HEK293 (cell line): ENCODE data around the gene PLA2G2E.

Source experiments
- CTCF ChIA-PET: fragments of 350-600 bp; formaldehyde crosslinking; extraction: SDS; loops from one replicate; lab custom pipeline; 2021; ENCODE audit warnings: antibody characterized with exemption; lab: Yijun Ruan, JAX
- POLR2A ChIA-PET: fragments of 300-600 bp; formaldehyde crosslinking; extraction: SDS; loops from one replicate; lab custom pipeline; 2020; ENCODE audit warnings: antibody characterized with exemption, inconsistent platforms; lab: Yijun Ruan, JAX
- H3K27ac ChIP-seq: fragments of 200-500 bp; sonication (Bioruptor generic); 2 replicates; pipeline ENCODE4 v1.5.1; 2014; ENCODE audit warnings: low read depth, low read length, control low read depth, inconsistent platforms; ENCODE audit errors: extremely low read depth
- H3K36me3 ChIP-seq, 2 experiments: fragments of 200-500 bp in 1 of 2; sonication (Bioruptor generic) in 1 of 2; 1 replicate in 1 of 2; 2 replicates in 1 of 2; pipeline ENCODE4 v1.5.1; 2014 to 2017; ENCODE audit warnings: inconsistent platforms in 2 of 2, low read length in 2 of 2; ENCODE audit not compliant: control insufficient read depth in 2 of 2, insufficient read depth in 1 of 2
- H3K4me1 ChIP-seq: fragments of 200-500 bp; sonication (Bioruptor generic); 2 replicates; pipeline ENCODE4 v1.5.1; 2014; ENCODE audit warnings: mild to moderate bottlenecking, low read length, inconsistent platforms; ENCODE audit not compliant: control insufficient read depth, insufficient read depth
- H3K4me3 ChIP-seq: 2 replicates; pipeline ENCODE4 v1.5.1; 2011; ENCODE audit warnings: low read depth, mild to moderate bottlenecking, control low read depth, low read length, moderate library complexity
- H3K9me3 ChIP-seq: fragments of 200-500 bp; sonication (Bioruptor generic); 2 replicates; pipeline ENCODE4 v1.5.1; 2014; ENCODE audit warnings: low read depth, low read length, inconsistent platforms; ENCODE audit not compliant: control insufficient read depth, insufficient read depth
- SCRT1 ChIP-seq: fragments of 450-650 bp; formaldehyde crosslinking; IDR thresholded peaks from 2 replicates; pipeline ENCODE4 v1.5.1; 2016; ENCODE audit warnings: missing biosample characterization, missing genetic modification characterization, borderline replicate concordance
- SETDB1 ChIP-seq: IDR thresholded peaks from one replicate; pipeline ENCODE4 v1.6.1; 2017; ENCODE audit warnings: mild to moderate bottlenecking, low read length, moderate library complexity, mixed read lengths; ENCODE audit not compliant: insufficient read length
- ZBTB11 ChIP-seq: fragments of 450-650 bp; formaldehyde crosslinking; conservative IDR thresholded peaks from 2 replicates; pipeline ENCODE4 v1.5.1; 2016; ENCODE audit warnings: low read depth, missing biosample characterization, missing genetic modification characterization
- ZBTB17 ChIP-seq: fragments of 450-650 bp; formaldehyde crosslinking; IDR thresholded peaks from 2 replicates; pipeline ENCODE4 v1.5.1; 2016; ENCODE audit warnings: missing biosample characterization, missing genetic modification characterization
- ZBTB26 ChIP-seq: fragments of 450-650 bp; formaldehyde crosslinking; optimal IDR thresholded peaks from 2 replicates; pipeline ENCODE3; 2016; ENCODE audit warnings: missing biosample characterization, mild to moderate bottlenecking, missing genetic modification characterization
- ZBTB7A ChIP-seq: fragments of 450-650 bp; formaldehyde crosslinking; IDR thresholded peaks from 2 replicates; pipeline ENCODE4 v1.5.1; 2016; ENCODE audit warnings: low read depth, missing biosample characterization, missing genetic modification characterization
- ZNF155 ChIP-seq: fragments of 450-650 bp; formaldehyde crosslinking; IDR thresholded peaks from 2 replicates; pipeline ENCODE4 v1.5.1; 2016; ENCODE audit warnings: missing biosample characterization, missing genetic modification characterization
- ZNF157 ChIP-seq: fragments of 450-650 bp; formaldehyde crosslinking; IDR thresholded peaks from 2 replicates; pipeline ENCODE4 v1.5.1; 2016; ENCODE audit warnings: missing biosample characterization, missing genetic modification characterization
- ZNF174 ChIP-seq: fragments of 450-650 bp; formaldehyde crosslinking; IDR thresholded peaks from 2 replicates; pipeline ENCODE4 v1.5.0; 2017; ENCODE audit warnings: missing biosample characterization, mild to moderate bottlenecking, missing genetic modification characterization
- ZNF221 ChIP-seq: fragments of 450-650 bp; formaldehyde crosslinking; IDR thresholded peaks from 2 replicates; pipeline ENCODE4 v1.5.1; 2017; ENCODE audit warnings: missing biosample characterization, missing genetic modification characterization, borderline replicate concordance
- ZNF280C ChIP-seq: fragments of 450-650 bp; formaldehyde crosslinking; IDR thresholded peaks from 2 replicates; pipeline ENCODE4 v1.5.1; 2016; ENCODE audit warnings: missing biosample characterization, missing genetic modification characterization
- ZNF660 ChIP-seq: fragments of 450-650 bp; IDR thresholded peaks from 2 replicates; pipeline ENCODE4 v1.5.1; 2018; ENCODE audit warnings: missing biosample characterization, mild to moderate bottlenecking, missing genetic modification characterization

The PLA2G2E gene

GRCh38 chr1:19954059-19954458 is 30.6 kb upstream of the PLA2G2E start:
- Histone ChIP-seq H3K36me3 (no peaks in the 10 kb centered on the region), H3K9me3 (no peaks in the 10 kb centered on the region), H3K27ac (no peak overlapping the region), H3K4me3 (no peak overlapping the region), H3K4me1 (no peaks in the 10 kb centered on the region)
- CTCF ChIA-PET = no interaction called here
- POLR2A ChIA-PET = no interaction called here
- TF ChIP-seq SETDB1 (peak; percentile 47), ZNF280C (no peak)

- POLR2A ChIA-PET = no interaction called here
- Histone ChIP-seq H3K36me3 (no peaks in the 10 kb centered on the region), H3K9me3 (no peaks in the 10 kb centered on the region), H3K4me1 (no peaks in the 10 kb centered on the region), H3K27ac (no peak overlapping the region), H3K4me3 (no peak overlapping the region)
- TF ChIP-seq ZBTB26 (tag by site-specific recombination) = no peak
- CTCF ChIA-PET = interaction anchor here (0.7 to 1.0 kb wide), 2 partner anchors 189 to 247 kb away, joined by 3 to 4 read pairs; no protein-coding TSS in a partner anchor
Measured at GRCh38 chr1:19949016-19949415, 25.6 kb upstream of the PLA2G2E start.

- Histone ChIP-seq H3K4me1 (no peaks in the 10 kb centered on the region), H3K27ac (no peak overlapping the region), H3K9me3 (no peaks in the 10 kb centered on the region), H3K36me3 (no peaks in the 10 kb centered on the region), H3K4me3 (no peak overlapping the region)
- no peak for TF ChIP-seq ZNF157 (tag by site-specific recombination)
- no peak for TF ChIP-seq ZBTB11 (tag by site-specific recombination)
- no peak for TF ChIP-seq ZNF155 (tag by site-specific recombination)
- TF ChIP-seq ZNF221 (tag by site-specific recombination) = no peak
- no peak for TF ChIP-seq ZNF660 (tag by site-specific recombination)
- TF ChIP-seq ZBTB7A (tag by site-specific recombination) = no peak
- TF ChIP-seq ZNF174 (tag by site-specific recombination) = no peak
- no peak for TF ChIP-seq ZBTB17 (tag by site-specific recombination)
- TF ChIP-seq SCRT1 (tag by site-specific recombination) = no peak
- ChIA-PET POLR2A (no interaction called here), CTCF (interaction anchor here (0.5 to 0.6 kb wide), 2 partner anchors 288 to 339 kb away, joined by 4 to 5 read pairs; no protein-coding TSS in a partner anchor)
Measured at GRCh38 chr1:19946971-19947370, 23.6 kb upstream of the PLA2G2E start.
